A172 (cell line): ENCODE measurements around the gene HLA-DRA. TPM values are rescaled to one million over a fixed set of nuclear protein-coding genes. Genes with fewer than 3 reads are reported as not detected.

Experiments
- DNase-seq: peaks from one replicate; pipeline ENCODE4 v3.0.0-alpha.2; 2015; ENCODE audit warnings: low spot score
- total RNA-seq: library from RNA; depleted of rRNA; stranded (reverse); fragments of >200 nt; shearing (Covaris generic); gene quantifications from 2 replicates; pipeline ENCODE4 v1.2.3, GENCODE V29; 2014; rRNA removed

The HLA-DRA gene
- total RNA-seq, 1 experiment from 2014 or later: not detected

- no peak for DNase-seq
Measured at GRCh38 chr6:32475392-32476206, 35.9 kb downstream of the HLA-DRA start.

DNA sequence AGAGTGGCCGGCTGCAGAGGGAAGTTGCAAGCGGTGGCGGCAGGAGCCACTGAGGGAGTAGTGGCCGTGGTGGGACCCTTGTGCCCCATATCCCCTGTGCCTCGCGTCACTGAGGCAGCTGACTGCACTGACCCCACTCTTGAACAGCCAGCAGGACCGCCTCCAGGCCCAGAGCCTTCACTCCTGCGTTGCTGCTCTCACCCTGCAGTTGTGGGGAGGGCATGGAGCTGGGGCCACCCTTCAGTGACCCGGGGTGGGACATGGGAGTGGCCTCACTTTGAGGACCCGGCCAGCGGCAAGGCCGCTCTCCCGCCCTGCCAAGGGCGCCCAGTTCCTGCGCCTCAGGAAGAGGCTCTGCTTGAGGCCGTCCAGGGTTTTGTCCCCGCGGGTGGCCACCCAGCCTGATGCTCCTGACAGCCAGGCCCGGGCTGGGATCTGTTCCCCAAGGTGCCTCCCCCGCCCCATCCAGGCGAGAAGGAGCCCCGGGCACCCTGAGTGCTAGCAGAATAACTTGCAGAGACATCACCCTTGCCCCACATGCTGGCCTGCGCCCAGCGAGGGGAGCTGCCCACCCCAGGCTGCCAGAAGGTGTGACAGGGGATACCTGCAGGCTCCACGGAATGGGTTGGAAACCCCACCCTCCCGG is 44.4 kb downstream of the HLA-DRA start:
- DNase-seq: no peak

DNA sequence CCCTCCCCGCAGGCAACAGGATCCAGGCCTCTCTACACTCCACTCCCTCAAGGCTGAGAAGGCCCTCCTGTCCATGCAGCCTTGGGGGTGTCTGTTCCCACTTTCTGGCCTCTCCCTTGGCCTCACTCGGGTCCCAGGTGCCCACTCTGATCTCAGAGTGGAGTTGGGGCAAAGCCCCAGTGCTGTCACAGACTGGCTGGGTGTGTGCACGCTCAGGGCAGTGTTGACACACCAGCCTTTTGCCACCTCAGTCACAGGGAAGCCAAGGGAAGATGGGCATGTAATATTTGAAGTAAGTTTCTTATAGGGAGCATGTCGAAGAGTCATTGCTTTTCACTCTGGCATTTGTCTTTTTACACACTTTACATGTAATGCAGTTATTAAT is 44.9 kb downstream of the HLA-DRA start:
- no peak for DNase-seq

GRCh38 chr6:32488083-32488482 is 48.4 kb downstream of the HLA-DRA start:
- DNase-seq: no peak

DNA sequence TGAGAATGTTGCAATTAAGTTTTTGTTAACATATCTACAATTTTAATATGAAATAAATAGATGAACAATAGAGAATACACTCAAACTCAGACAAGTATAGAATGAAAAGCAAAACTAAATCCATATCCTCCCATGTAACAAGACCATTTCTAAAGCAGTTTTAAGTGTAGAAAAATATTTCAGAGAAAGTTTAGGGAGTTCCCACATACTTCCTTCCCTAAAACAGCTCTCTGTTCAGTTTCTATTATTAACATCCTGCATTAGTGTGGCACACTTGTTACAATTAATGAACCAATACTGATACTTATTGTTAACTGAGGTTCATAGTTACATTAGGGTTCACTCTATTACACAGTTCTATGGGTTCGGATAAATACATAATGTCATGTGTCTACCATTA is 52.0 kb downstream of the HLA-DRA start:
- DNase-seq: no peak

DNA sequence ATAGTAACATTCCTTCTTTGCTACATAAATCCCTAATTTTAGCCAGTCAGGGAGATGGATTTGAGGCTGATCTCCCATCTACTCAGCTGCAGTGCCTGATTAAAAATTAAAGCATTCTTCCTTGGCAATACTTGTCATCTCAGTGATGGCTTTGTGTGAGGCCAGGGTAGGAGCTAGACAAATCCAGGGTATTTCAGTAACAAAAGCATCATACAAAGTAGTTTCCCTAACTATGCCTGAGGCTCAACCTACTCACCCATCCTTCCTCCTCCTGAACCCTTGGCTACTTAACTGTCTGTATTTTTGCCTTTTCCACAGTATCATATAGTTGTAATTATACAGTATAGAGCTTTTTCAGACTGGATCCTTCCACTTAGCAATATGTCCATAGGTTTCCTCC is 52.7 kb downstream of the HLA-DRA start:
- no peak for DNase-seq

Other genes starting within 250 kb of the HLA-DRA start
- gene PBX2, start 249.7 kb upstream of the HLA-DRA start, total RNA-seq: 18.1 and 21.4 TPM in 2 replicates
- gene GPSM3, start 247.2 kb upstream of the HLA-DRA start, total RNA-seq: 3.1 and 3.4 TPM in 2 replicates
- 0.81 and 1.6 TPM in 2 replicates for gene NOTCH4, start 215.8 kb upstream of the HLA-DRA start, total RNA-seq
- not detected in 2 replicates for gene TSBP1, start 68.0 kb upstream of the HLA-DRA start, total RNA-seq
- gene BTNL2, start 32.7 kb upstream of the HLA-DRA start, total RNA-seq: not detected in 2 replicates
- gene HLA-DRB5, start 90.4 kb downstream of the HLA-DRA start, total RNA-seq: not detected in 2 replicates
- 0.07 TPM in 1 of 2 replicates, not detected in the other for gene HLA-DRB1, start 150.0 kb downstream of the HLA-DRA start, total RNA-seq
- not detected in 2 replicates for gene HLA-DQA1, start 197.5 kb downstream of the HLA-DRA start, total RNA-seq
- gene HLA-DQB1, start 226.8 kb downstream of the HLA-DRA start, total RNA-seq: not detected in 2 replicates